OCI-LY7 (cell line): ENCODE results near the gene HARS2. TPM values are rescaled to one million over a fixed set of nuclear protein-coding genes. Genes with fewer than 3 reads are reported as not detected.

Experiments
- BruUV-seq: library from RNA; stranded (reverse); fragments of 400-500 nt; replicated peaks from 2 replicates; lab custom pipeline; 2021; lab: Mats Ljungman, UMichigan
- CTCF ChIA-PET: fragments of 300-600 bp; sonication (Branson Sonifier 250); formaldehyde crosslinking; loops from one replicate; lab custom pipeline; 2022; ENCODE audit warnings: antibody characterized with exemption; ENCODE audit not compliant: unreplicated experiment; lab: Charles Lee
- POLR2A ChIA-PET: fragments of 300-600 bp; sonication (Branson Sonifier 250); formaldehyde crosslinking; loops from one replicate; lab custom pipeline; 2022; ENCODE audit warnings: antibody characterized with exemption; lab: Charles Lee
- DNase-seq: peaks from one replicate; pipeline ENCODE4 v3.0.0-alpha.2; 2015; ENCODE audit warnings: low spot score
- H2AFZ ChIP-seq: fragments of 200-600 bp; sonication (generic), shearing (Covaris generic); 2 replicates; pipeline ENCODE4 v1.6.1; 2014; ENCODE audit warnings: mild to moderate bottlenecking, antibody characterized with exemption, low read length, moderate library complexity
- H3K27ac ChIP-seq: fragments of 200-600 bp; sonication (generic); 2 replicates; pipeline ENCODE4 v1.5.1; 2014; ENCODE audit warnings: mixed run types, low read depth, mild to moderate bottlenecking, moderate library complexity, low read length, inconsistent platforms; ENCODE audit not compliant: poor library complexity, severe bottlenecking
- H3K36me3 ChIP-seq: fragments of 200-600 bp; sonication (generic); 2 replicates; pipeline ENCODE4 v1.6.1; 2014; ENCODE audit warnings: mild to moderate bottlenecking, antibody characterized with exemption, low read length, moderate library complexity, mixed read lengths; ENCODE audit not compliant: insufficient read depth
- H3K4me1 ChIP-seq: fragments of 200-600 bp; sonication (generic); 2 replicates; pipeline ENCODE4 v1.5.1; 2014; ENCODE audit warnings: mild to moderate bottlenecking, low read length; ENCODE audit not compliant: insufficient read depth, poor library complexity, severe bottlenecking
- H3K4me2 ChIP-seq: fragments of 200-600 bp; sonication (generic); 2 replicates; pipeline ENCODE4 v1.6.1; 2014; ENCODE audit warnings: mild to moderate bottlenecking, low read length
- H3K4me3 ChIP-seq: fragments of 200-600 bp; sonication (generic); 2 replicates; pipeline ENCODE4 v1.5.1; 2014; ENCODE audit warnings: mild to moderate bottlenecking, low read depth, low read length; ENCODE audit not compliant: poor library complexity, severe bottlenecking
- H3K79me2 ChIP-seq: fragments of 200-600 bp; sonication (generic); 2 replicates; pipeline ENCODE4 v1.6.1; 2016; ENCODE audit warnings: low read depth, mild to moderate bottlenecking, low read length, moderate library complexity, mixed read lengths; ENCODE audit not compliant: insufficient read depth
- H3K9me2 ChIP-seq: fragments of 200-600 bp; sonication (generic); 2 replicates; pipeline ENCODE4 v1.6.1; 2016; ENCODE audit warnings: mild to moderate bottlenecking, low read length, mixed read lengths; ENCODE audit not compliant: insufficient read depth
- H3K9me3 ChIP-seq: fragments of 200-600 bp; sonication (generic); 2 replicates; pipeline ENCODE4 v1.6.1; 2014; ENCODE audit warnings: mild to moderate bottlenecking, mixed run types, low read length, mixed read lengths
- H4K20me1 ChIP-seq: fragments of 200-600 bp; sonication (generic); 2 replicates; pipeline ENCODE4 v1.6.1; 2014; ENCODE audit warnings: mild to moderate bottlenecking, antibody characterized with exemption, low read length, moderate library complexity, mixed read lengths; ENCODE audit not compliant: insufficient read depth
- EZH2phosphoT487 ChIP-seq: fragments of 200-600 bp; sonication (generic); IDR thresholded peaks from 2 replicates; pipeline ENCODE4 v1.6.1; 2018; ENCODE audit warnings: low read depth, borderline replicate concordance, mild to moderate bottlenecking, mixed run types, antibody characterized with exemption, low read length, moderate library complexity, mixed read lengths
- intact Hi-C: fragments of 100-400 bp; cut with micrococcal nuclease; formaldehyde crosslinking; loops from one replicate; pipeline ENCODE4 v1.10.0; 2022; ENCODE audit not compliant: unreplicated experiment
- total RNA-seq, 2 experiments: library from RNA; depleted of rRNA in 1 of 2; stranded (reverse); fragments of >200 nt in 1 of 2; shearing (Covaris generic) in 1 of 2; gene quantifications; 2 replicates each; pipeline ENCODE4 v1.2.3, GENCODE V29; 2014 to 2022
- TF ChIP-seq, protein P1 (sequence below): fragments of 200-600 bp; sonication (generic); conservative IDR thresholded peaks from 2 replicates; pipeline ENCODE4 v1.5.1; 2014; ENCODE audit warnings: mild to moderate bottlenecking, antibody characterized with exemption, low read length, moderate library complexity, mixed read lengths

Gene HARS2
- total RNA-seq, 2 experiments from 2014 or later: 20.8 to 27.3 TPM

DNA sequence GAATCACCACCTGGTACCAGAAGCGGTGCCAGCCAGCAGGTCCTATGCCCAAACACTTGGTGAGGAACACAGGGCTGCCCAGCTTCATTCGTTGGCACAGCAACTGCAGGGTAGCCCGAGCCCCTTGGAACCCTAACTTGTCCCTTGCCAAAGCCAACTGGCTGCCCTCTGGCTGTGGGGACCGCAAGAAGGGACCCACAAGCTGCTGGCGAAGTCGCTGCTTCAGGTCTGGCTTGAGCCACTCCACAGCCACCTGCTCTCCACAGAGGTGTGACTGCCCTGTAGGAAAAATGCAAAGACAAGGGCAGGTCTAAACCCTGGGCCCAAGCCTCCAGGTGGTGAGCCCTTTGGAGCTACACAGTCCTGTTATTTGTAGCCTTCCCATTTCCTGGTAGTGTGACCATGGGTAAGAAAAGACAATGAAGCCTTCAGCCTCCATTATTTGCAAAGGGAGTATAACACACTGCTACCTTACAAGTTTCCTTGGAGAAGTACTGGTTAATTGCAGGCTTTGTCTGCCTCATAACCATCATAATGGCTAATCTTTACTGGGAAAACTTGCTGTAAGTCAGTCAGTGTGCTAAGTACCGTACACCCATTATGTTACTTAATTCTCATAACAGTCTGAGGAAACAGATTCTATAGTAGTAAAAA is 19.7 kb upstream of the HARS2 start:
- H3K4me1 ChIP-seq: peaks cover under 1% of the 10 kb centered on the region
- no peak overlapping the region for H3K27ac ChIP-seq
- ChIA-PET CTCF (no interaction called here), POLR2A (no interaction called here)
- H4K20me1 ChIP-seq: no peaks in the 10 kb centered on the region
- H3K36me3 ChIP-seq: peaks cover 97% of the 10 kb centered on the region
- H3K4me3 ChIP-seq: no peak overlapping the region
- DNase-seq: no peak
- BruUV-seq: no TSS peak
- intact Hi-C loops: no loop called here
- H3K9me2 ChIP-seq: no peaks in the 10 kb centered on the region
- H3K9me3 ChIP-seq: no peaks in the 10 kb centered on the region
- peaks cover 7% of the 10 kb centered on the region; the same call in 1 of the 2 replicates for H3K79me2 ChIP-seq
- no peak for TF ChIP-seq EZH2phosphoT487
- TF ChIP-seq, protein P1, sequence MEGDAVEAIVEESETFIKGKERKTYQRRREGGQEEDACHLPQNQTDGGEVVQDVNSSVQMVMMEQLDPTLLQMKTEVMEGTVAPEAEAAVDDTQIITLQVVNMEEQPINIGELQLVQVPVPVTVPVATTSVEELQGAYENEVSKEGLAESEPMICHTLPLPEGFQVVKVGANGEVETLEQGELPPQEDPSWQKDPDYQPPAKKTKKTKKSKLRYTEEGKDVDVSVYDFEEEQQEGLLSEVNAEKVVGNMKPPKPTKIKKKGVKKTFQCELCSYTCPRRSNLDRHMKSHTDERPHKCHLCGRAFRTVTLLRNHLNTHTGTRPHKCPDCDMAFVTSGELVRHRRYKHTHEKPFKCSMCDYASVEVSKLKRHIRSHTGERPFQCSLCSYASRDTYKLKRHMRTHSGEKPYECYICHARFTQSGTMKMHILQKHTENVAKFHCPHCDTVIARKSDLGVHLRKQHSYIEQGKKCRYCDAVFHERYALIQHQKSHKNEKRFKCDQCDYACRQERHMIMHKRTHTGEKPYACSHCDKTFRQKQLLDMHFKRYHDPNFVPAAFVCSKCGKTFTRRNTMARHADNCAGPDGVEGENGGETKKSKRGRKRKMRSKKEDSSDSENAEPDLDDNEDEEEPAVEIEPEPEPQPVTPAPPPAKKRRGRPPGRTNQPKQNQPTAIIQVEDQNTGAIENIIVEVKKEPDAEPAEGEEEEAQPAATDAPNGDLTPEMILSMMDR: no peak
- no peak overlapping the region for H3K4me2 ChIP-seq
- no peak overlapping the region for H2AFZ ChIP-seq

GRCh38 chr5:140672455-140673186 is 18.6 kb upstream of the HARS2 start:
- no peaks in the 10 kb centered on the region for H3K4me1 ChIP-seq
- intact Hi-C loops: no loop called here
- H2AFZ ChIP-seq: no peak overlapping the region
- ChIA-PET POLR2A (no interaction called here), CTCF (no interaction called here)
- H3K4me2 ChIP-seq: no peak overlapping the region
- H3K36me3 ChIP-seq: peaks cover 97% of the 10 kb centered on the region
- H3K9me2 ChIP-seq: no peaks in the 10 kb centered on the region
- no TSS peak for BruUV-seq
- no peak for DNase-seq
- H3K27ac ChIP-seq: no peak overlapping the region
- H3K9me3 ChIP-seq: no peaks in the 10 kb centered on the region
- no peak overlapping the region for H3K4me3 ChIP-seq
- no peak for TF ChIP-seq EZH2phosphoT487
- TF ChIP-seq, protein P1: no peak
- H3K79me2 ChIP-seq: no peaks in the 10 kb centered on the region
- no peaks in the 10 kb centered on the region for H4K20me1 ChIP-seq
